B cell (primary cell): Measurements from ENCODE around the gene PRM2. TPM values are rescaled to one million over a fixed set of nuclear protein-coding genes. Genes with fewer than 3 reads are reported as not detected.

Experiments used
- ATAC-seq: fragments of 200-7000 bp; cut with Tn5 transposase; one replicate; pipeline ENCODE4 v1.10.0; 2021; ENCODE audit warnings: low read depth, mild to moderate bottlenecking, moderate number of reproducible peaks, moderate library complexity
- CTCF ChIA-PET: fragments of 350-600 bp; sonication (Branson Sonifier 250); formaldehyde crosslinking; loops from one replicate; lab custom pipeline; 2021; ENCODE audit warnings: antibody characterized with exemption, inconsistent platforms; lab: Charles Lee
- POLR2A ChIA-PET: fragments of 350-600 bp; sonication (Branson Sonifier 250); formaldehyde crosslinking; loops from one replicate; lab custom pipeline; 2021; ENCODE audit warnings: antibody characterized with exemption; lab: Charles Lee
- DNase-seq: peaks from one replicate; pipeline ENCODE4 v3.0.0; 2013
- H2AFZ ChIP-seq: 2 replicates; pipeline ENCODE4 v1.6.1; 2012; ENCODE audit warnings: mild to moderate bottlenecking, low read depth, low read length; ENCODE audit not compliant: insufficient read depth, poor library complexity, severe bottlenecking
- H3K27ac ChIP-seq, 2 donors: 1 replicate in 1 of 2; 2 replicates in 1 of 2; pipeline ENCODE4 v1.5.1; 2012 to 2013; ENCODE audit warnings: low read length in 2 of 2, mild to moderate bottlenecking in 2 of 2, moderate library complexity in 1 of 2
- H3K27me3 ChIP-seq, 4 experiments: fragments of 200-600 bp in 1 of 4; sonication (generic) in 1 of 4; replicated peaks in 1 of 4; 1 replicate in 2 of 4; 2 replicates in 2 of 4; pipeline versions ENCODE4 v1.6.1 to v1.7.0; 2013 to 2016; ENCODE audit warnings: low read length in 3 of 4, mild to moderate bottlenecking in 2 of 4, mixed read lengths in 1 of 4, moderate library complexity in 1 of 4; ENCODE audit not compliant: insufficient read depth in 4 of 4, control insufficient read depth in 3 of 4; ENCODE audit errors: control extremely low read depth in 1 of 4
- H3K36me3 ChIP-seq, 2 experiments: replicated peaks in 1 of 2; 1 replicate in 1 of 2; 2 replicates in 1 of 2; pipeline versions ENCODE4 v1.6.1 to v1.7.1; 2013; ENCODE audit warnings: low read length in 1 of 2; ENCODE audit not compliant: insufficient read depth in 2 of 2, control insufficient read depth in 1 of 2; ENCODE audit errors: control extremely low read depth in 1 of 2, extremely low read depth in 1 of 2
- H3K4me1 ChIP-seq, 2 donors: fragments of 200-600 bp in 1 of 2; sonication (generic) in 1 of 2; 1 replicate in 1 of 2; 2 replicates in 1 of 2; pipeline versions ENCODE4 v1.5.1 to v1.6.1; 2013 to 2017; ENCODE audit warnings: low read length in 2 of 2; ENCODE audit not compliant: control insufficient read depth in 2 of 2, insufficient read depth in 2 of 2
- H3K4me2 ChIP-seq: replicated peaks from 2 replicates; pipeline ENCODE3; 2012; ENCODE audit warnings: mild to moderate bottlenecking, low read depth, low read length; ENCODE audit not compliant: poor library complexity, severe bottlenecking
- H3K4me3 ChIP-seq, 5 experiments: fragments of 200-600 bp in 1 of 5; sonication (generic) in 1 of 5; 1 replicate in 3 of 5; 2 replicates in 2 of 5; pipeline versions ENCODE4 v1.5.1 to v1.7.0; 2011 to 2016; ENCODE audit warnings: low read length in 4 of 5, mild to moderate bottlenecking in 4 of 5, low read depth in 2 of 5, control low read depth in 1 of 5, moderate library complexity in 1 of 5; ENCODE audit not compliant: insufficient read depth in 1 of 5; ENCODE audit errors: control extremely low read depth in 1 of 5, extremely low read depth in 1 of 5
- H3K79me2 ChIP-seq: fragments of 200-600 bp; sonication (generic); one replicate; pipeline ENCODE4 v1.6.0; 2016; ENCODE audit warnings: low read length; ENCODE audit not compliant: control insufficient read depth, insufficient read depth
- H3K9ac ChIP-seq: fragments of 200-600 bp; sonication (generic); 2 replicates; pipeline ENCODE4 v1.6.1; 2017; ENCODE audit warnings: mild to moderate bottlenecking, low read length, moderate library complexity
- H3K9me3 ChIP-seq, 3 donors: one replicate each; pipeline versions ENCODE4 v1.6.1 to v1.7.1; 2013; ENCODE audit warnings: low read length in 2 of 3; ENCODE audit not compliant: control insufficient read depth in 2 of 3, insufficient read depth in 1 of 3; ENCODE audit errors: control extremely low read depth in 1 of 3
- H4K20me1 ChIP-seq: 2 replicates; pipeline ENCODE4 v1.6.0; 2012; ENCODE audit warnings: mild to moderate bottlenecking, low read length; ENCODE audit not compliant: insufficient read depth, control insufficient read depth, poor library complexity, severe bottlenecking
- H3K27ac Mint-ChIP-seq: one replicate; pipeline ENCODE4 v1.8.0; 2021; ENCODE audit warnings: mixed read lengths
- H3K27me3 Mint-ChIP-seq: one replicate; pipeline ENCODE4 v1.8.0; 2021; ENCODE audit warnings: mixed read lengths
- H3K4me1 Mint-ChIP-seq: one replicate; pipeline ENCODE4 v1.8.0; 2021; ENCODE audit warnings: mixed read lengths
- H3K4me3 Mint-ChIP-seq: one replicate; pipeline ENCODE4 v1.8.0; 2021; ENCODE audit warnings: mixed read lengths
- H3K9me3 Mint-ChIP-seq: one replicate; pipeline ENCODE4 v1.8.0; 2022; ENCODE audit warnings: mixed read lengths; ENCODE audit not compliant: insufficient read depth
- EZH2 ChIP-seq: IDR thresholded peaks from 2 replicates; pipeline ENCODE4 v1.6.1; 2012; ENCODE audit warnings: borderline replicate concordance, low read depth, mild to moderate bottlenecking, moderate library complexity, low read length; ENCODE audit not compliant: insufficient read depth, poor library complexity, severe bottlenecking
- WGBS: methylation state at CpG from one replicate; pipeline ENCODE4 v1.1.5; 2013; ENCODE audit warnings: missing lambda C conversion rate; ENCODE audit not compliant: insufficient coverage; 5-methylcytosine and 5-hydroxymethylcytosine counted together
- intact Hi-C: fragments of 100-400 bp; cut with micrococcal nuclease; formaldehyde crosslinking; loops from one replicate; pipeline ENCODE4 v1.10.0; 2022
- polyA plus RNA-seq: library from polyadenylated mRNA; depleted of rRNA; stranded (reverse); fragments of >200 nt; gene quantifications from 2 replicates; pipeline ENCODE4 v1.2.3, GENCODE V29; 2012
- total RNA-seq, 2 donors: library from RNA; stranded (reverse); fragments of 120-200 nt in 1 of 2; gene quantifications; 1 replicate in 1 of 2; 2 replicates in 1 of 2; pipeline versions ENCODE4 v1.2.3 to v1.2.4, GENCODE V29; 2013 to 2022
- TF ChIP-seq, protein P1 (sequence below): fragments of 200-600 bp; IDR thresholded peaks from one replicate; pipeline ENCODE4 v1.8.0; 2022; ENCODE audit warnings: antibody characterized with exemption, mild to moderate bottlenecking

PRM2 gene
- total and polyA plus RNA-seq, 2 donors (not counting 1 experiment from before 2014, with no cell fraction given), result not detected

- peaks cover 0 to 4% (median 0%) of the 10 kb centered on the region in 4 experiments for H3K27me3 ChIP-seq
- Mint-ChIP-seq H3K9me3 (no peaks in the 10 kb centered on the region), H3K4me1 (peaks cover 71% of the 10 kb centered on the region), H3K27me3 (no peaks in the 10 kb centered on the region), H3K4me3 (peak overlapping the region; percentile 67), H3K27ac (peak overlapping the region; percentile 93)
- peak overlapping the region; percentile 45 for H3K9ac ChIP-seq
- CTCF ChIA-PET, result interaction anchor here (0.6 to 4.3 kb wide), 35 partner anchors 11 to 384 kb away, joined by 3 to 136 read pairs (median 4); partner anchors contain the start of genes DEXI, PRM2, RMI2 and SOCS1
- H2AFZ ChIP-seq, result peak overlapping the region; percentile 48
- WGBS, result 0% methylated on average over 16 of the region's 19 CpGs
- peak overlapping the region in 4 of 5 experiments; percentile 0 to 41 (median 25) for H3K4me3 ChIP-seq
- intact Hi-C loops, result loop anchor here (1.0 to 2.0 kb wide), 7 partner anchors 14 to 73 kb away; partner anchors contain the start of genes RMI2 and SOCS1
- TF ChIP-seq EZH2, result no peak
- TF ChIP-seq, protein P1, sequence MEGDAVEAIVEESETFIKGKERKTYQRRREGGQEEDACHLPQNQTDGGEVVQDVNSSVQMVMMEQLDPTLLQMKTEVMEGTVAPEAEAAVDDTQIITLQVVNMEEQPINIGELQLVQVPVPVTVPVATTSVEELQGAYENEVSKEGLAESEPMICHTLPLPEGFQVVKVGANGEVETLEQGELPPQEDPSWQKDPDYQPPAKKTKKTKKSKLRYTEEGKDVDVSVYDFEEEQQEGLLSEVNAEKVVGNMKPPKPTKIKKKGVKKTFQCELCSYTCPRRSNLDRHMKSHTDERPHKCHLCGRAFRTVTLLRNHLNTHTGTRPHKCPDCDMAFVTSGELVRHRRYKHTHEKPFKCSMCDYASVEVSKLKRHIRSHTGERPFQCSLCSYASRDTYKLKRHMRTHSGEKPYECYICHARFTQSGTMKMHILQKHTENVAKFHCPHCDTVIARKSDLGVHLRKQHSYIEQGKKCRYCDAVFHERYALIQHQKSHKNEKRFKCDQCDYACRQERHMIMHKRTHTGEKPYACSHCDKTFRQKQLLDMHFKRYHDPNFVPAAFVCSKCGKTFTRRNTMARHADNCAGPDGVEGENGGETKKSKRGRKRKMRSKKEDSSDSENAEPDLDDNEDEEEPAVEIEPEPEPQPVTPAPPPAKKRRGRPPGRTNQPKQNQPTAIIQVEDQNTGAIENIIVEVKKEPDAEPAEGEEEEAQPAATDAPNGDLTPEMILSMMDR, result peak; percentile 35
- H3K4me2 ChIP-seq, result peak overlapping the region; percentile 76
- H3K79me2 ChIP-seq, result no peaks in the 10 kb centered on the region
- DNase-seq, result peak; percentile 95
- peak overlapping the region; percentile 67 to 73 for H3K27ac ChIP-seq
- peak; percentile 97 for ATAC-seq
- H4K20me1 ChIP-seq, result no peaks in the 10 kb centered on the region
- H3K4me1 ChIP-seq, result peaks cover 61 to 66% of the 10 kb centered on the region in 2 donors
- no peaks in the 10 kb centered on the region for H3K9me3 ChIP-seq
- no peaks in the 10 kb centered on the region for H3K36me3 ChIP-seq
- POLR2A ChIA-PET, result interaction anchor here (0.6 to 4.5 kb wide), 22 partner anchors 12 to 532 kb away, joined by 3 to 118 read pairs (median 4); partner anchors contain the start of gene SOCS1
Measured at GRCh38 chr16:11297492-11298142, 21.3 kb upstream of the PRM2 start.
